WI38 (cell line): ENCODE results near the gene PHC3.
"Not testable (repeated sequence)": the region's sequence is repeated elsewhere in the genome, so short reads cannot be mapped to it uniquely, and the experiment has no call there.

ENCODE experiments used
- H3K4me3 ChIP-seq: 2 replicates; pipeline ENCODE4 v1.5.1; 2011; ENCODE audit warnings: low read depth, mild to moderate bottlenecking, control low read depth, low read length
- TF ChIP-seq, protein P1 (sequence below): IDR thresholded peaks from 2 replicates; pipeline ENCODE4 v1.5.1; 2012; ENCODE audit warnings: low read depth, mild to moderate bottlenecking, control low read depth, low read length

Gene PHC3

DNA sequence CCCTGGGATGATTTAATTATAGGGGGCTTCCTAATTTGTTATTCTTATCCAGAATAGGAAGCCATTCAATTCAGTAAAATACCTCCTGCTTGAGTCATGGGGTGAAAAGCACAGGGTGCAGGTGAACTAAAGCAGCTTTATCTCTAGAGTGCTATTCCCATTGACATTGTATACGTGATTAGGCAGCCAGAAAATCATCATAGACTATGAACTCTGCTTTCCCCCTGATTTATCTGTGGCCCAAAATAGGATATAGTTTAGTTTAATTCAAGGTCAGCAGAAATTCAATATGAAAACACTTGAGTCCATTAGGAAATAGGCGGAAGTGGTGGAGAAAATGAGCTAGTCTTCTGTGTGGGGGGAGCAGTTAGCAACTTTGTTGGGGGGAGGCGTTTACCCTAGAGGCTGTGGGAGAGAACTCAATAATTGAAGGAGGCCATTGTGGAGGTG, 22.5 kb upstream of the PHC3 start:
- TF ChIP-seq, protein P1, sequence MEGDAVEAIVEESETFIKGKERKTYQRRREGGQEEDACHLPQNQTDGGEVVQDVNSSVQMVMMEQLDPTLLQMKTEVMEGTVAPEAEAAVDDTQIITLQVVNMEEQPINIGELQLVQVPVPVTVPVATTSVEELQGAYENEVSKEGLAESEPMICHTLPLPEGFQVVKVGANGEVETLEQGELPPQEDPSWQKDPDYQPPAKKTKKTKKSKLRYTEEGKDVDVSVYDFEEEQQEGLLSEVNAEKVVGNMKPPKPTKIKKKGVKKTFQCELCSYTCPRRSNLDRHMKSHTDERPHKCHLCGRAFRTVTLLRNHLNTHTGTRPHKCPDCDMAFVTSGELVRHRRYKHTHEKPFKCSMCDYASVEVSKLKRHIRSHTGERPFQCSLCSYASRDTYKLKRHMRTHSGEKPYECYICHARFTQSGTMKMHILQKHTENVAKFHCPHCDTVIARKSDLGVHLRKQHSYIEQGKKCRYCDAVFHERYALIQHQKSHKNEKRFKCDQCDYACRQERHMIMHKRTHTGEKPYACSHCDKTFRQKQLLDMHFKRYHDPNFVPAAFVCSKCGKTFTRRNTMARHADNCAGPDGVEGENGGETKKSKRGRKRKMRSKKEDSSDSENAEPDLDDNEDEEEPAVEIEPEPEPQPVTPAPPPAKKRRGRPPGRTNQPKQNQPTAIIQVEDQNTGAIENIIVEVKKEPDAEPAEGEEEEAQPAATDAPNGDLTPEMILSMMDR, result no peak
- H3K4me3 ChIP-seq, result no peak overlapping the region

DNA sequence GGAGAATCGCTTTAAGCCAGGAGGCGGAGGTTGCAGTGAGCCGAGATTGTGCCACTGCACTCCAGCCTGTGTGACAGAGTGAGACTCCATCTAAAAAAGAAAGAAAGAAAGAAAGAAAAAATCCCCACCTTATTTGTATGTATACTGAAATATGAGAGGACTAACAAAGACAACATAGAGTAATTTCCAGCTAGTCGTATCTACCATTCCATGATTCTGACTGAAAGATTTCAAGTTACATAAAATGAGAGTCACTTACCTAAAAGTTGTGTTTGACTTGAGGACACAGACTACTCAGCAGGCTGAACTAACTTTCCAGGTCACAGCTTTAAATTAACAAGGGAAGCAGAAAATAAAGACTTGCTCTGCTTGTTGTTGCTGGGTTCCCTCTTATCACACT, 21.9 kb upstream of the PHC3 start:
- no peak overlapping the region for H3K4me3 ChIP-seq
- TF ChIP-seq, protein P1, result no peak

DNA sequence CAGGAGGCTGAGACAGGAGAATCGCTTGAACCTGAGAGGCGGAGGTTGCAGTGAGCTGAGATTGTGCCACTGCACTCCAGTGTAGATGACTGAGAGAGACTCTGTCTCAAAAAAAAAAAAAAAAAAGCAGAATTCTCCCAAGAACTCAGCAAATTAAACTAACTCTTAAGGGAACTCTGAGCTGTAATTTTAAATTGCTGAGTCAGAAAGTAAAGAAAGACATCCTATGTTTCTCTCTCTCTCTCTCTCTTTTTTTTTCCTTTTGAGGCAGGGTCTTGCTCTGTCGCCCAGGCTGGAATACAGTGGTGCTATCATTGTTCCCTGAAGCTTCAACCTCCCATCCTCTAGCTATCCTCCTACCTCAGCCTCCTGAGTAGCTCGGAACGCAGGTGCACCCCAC, 20.0 kb upstream of the PHC3 start:
- TF ChIP-seq, protein P1, result no peak
- H3K4me3 ChIP-seq, result no peak overlapping the region

DNA sequence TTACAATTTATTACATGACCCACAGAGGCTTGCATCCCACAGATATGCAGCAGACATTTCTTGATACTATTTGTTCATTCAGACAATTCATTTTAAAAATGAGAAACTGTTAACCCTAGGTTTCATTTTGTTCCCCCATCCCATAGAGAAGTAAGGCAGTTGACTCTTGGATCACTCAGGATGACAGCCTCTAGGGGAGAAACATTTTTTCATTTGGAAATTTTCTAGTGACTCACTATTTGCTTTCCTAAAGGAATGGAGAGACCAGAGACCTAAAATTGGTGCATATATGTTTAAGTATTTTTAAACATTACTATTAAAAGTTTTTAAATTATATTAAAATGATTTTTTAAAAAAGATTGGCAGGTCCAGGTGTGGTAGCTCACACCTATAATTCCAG, 19.5 kb upstream of the PHC3 start:
- TF ChIP-seq, protein P1, result no peak
- H3K4me3 ChIP-seq, result no peak overlapping the region

DNA sequence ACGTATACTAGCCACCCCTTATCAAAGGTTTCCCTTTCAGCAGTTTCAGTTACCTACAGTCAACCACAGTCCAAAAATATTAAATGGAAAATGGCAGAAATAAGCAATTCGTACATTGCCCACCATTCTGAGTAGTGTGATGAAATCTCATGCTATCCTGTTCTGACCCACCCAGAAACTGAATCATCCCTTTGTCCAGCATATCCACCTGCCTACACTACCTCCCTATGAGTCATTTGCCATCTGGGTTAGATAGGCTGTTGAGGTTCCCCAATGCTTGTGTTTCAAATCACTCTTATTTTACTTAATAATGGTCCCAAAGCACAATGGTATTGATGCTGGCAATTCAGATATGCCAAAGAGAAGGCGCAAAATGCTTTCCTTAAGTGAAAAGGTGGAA, 15.3 kb upstream of the PHC3 start:
- no peak overlapping the region for H3K4me3 ChIP-seq
- TF ChIP-seq, protein P1, result no peak

DNA sequence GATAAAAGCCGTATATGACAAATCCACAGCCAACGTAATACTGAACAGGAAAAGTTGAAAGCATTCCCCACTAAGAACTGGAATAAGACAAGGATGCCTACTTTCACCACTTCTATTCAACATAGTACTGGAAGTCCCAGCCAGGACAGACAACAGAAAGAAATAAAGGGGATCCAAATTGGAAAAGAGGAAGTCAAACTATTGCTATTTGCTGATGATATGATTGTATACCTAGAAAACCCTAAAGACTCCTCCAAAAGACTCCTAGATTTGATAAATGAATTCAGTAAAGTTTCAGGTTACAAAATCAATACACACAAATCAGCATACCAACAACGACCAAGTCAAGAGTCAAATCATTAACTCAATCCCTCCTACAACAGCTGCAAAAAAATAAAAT, 14.2 kb upstream of the PHC3 start:
- H3K4me3 ChIP-seq, result not testable (repeated sequence)

DNA sequence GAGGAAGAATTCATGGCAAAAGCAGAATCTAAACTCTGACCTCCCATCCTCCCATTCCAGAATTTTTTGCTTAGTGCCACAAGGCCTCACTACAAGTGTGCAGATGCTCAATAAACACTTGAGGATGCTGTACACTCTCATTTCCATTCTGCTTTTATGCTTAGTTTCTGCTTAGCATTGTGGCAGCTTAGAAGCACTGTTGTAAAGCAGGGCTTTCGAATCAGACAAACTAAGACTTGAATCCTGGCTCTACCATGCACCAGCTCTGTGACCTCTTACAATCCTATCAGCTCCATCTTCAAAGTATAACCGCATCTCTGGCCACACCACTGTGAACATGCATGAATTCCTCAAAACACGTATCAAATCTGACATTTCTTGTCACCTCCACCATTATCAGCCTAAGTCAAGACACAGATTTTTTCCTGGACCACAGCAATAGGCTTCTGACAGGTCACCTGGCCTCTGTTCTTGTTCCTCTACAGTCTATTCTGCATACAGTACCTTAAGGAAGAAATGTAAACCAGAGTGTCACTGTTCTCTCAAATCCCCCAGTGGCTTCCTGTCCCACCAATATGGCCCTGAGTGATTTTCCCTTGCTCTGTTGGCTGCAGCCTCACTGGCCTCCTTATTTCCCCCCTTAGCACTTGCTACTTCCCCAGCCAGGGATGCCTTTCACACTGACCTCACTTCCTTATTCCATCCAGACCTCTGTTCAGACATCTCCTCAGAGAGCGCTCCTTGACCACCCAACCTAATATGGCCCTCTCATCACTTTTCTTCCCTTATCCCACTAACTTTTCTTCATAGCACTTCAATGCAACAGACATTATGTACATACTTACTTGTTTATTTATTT, 8.1 kb upstream of the PHC3 start:
- H3K4me3 ChIP-seq, result no peak overlapping the region
- TF ChIP-seq, protein P1, result no peak
